ENCODE data around the gene SKAP1.

DNA sequence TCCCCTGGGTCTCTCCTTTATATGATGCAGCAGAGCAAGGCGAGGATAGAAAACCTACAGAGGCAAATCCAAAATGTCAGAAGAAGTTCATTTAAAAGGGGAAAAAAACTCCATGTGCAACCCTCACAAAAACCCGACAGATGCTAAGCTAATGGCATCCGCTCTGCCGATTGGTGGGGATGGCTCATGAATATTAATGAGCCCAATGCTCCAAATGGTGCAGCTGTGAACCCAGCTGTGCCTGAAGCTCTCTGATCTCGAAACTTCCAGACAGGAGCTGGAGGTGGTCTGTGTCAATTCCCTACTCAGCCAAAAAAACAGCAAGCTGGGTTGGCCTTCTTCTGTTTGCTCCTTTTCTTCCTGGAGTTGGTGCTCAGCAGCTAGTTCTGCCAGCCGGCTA lies 306.9 kb downstream of the SKAP1 start:
- TF ChIP-seq CTCF (IDR thresholded peaks at IDR 0.05 in 4 of 5, conservative IDR thresholded peaks at IDR 0.05 in 1 of 5) (no peak), POLR2A (IDR thresholded peaks at IDR 0.05) (no peak)

All from gastrocnemius medialis (tissue), 4 donors.